Measurements from ENCODE around the gene SLC9A5.

The SLC9A5 gene

DNA sequence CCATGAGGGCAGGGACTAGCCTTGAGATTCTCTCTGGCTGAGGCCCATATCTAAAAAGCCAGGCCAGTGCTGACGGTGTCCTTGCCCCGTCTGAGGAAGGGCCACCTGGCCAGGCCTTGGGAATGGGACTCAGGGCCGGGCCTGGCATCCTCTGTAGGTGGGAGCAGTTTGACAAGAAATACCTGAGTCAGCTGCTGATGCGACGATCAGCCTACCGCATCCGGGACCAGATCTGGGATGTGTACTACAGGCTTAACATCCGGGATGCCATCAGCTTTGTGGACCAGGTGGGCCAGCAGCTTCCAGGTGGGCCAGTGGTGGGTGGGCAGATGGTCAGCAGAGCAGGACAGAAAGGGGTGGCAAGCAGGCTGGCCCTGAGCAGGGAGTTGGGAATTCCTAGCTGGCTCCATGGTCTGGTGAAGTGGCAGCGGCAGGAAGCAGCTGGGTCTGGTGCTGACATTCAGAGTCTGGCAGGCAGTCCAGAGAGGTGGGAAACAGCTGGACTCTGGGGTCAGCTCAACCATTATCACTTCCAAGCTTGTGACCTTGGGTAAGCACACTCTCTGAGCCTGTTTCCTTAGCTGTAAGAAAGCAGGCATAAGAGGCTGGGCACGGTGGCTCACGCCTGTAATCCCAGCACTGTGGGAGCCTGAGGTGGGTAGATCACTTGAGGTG, 9.5 kb downstream of the SLC9A5 start:
- no peak for DNase-seq

DNA sequence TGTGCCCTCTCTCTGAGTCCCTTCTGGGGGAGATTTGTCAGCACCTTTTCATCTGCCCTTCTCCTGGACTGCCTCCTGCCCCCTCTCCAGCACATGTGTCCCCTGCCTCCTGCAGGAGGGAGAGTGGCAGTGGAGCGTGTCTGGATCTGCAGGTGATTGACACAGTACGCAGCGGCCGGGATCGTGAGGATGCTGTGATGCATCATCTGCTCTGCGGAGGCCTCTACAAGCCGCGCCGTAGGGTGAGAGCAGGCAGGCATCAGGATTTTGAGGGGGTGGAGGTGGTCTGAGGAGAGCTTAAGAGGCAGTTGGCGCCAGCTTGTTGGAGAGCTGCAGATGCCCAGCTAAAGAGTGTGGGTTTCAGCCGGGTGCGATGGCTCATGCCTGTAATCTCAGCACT, 10.9 kb downstream of the SLC9A5 start:
- no peak for DNase-seq

DNA sequence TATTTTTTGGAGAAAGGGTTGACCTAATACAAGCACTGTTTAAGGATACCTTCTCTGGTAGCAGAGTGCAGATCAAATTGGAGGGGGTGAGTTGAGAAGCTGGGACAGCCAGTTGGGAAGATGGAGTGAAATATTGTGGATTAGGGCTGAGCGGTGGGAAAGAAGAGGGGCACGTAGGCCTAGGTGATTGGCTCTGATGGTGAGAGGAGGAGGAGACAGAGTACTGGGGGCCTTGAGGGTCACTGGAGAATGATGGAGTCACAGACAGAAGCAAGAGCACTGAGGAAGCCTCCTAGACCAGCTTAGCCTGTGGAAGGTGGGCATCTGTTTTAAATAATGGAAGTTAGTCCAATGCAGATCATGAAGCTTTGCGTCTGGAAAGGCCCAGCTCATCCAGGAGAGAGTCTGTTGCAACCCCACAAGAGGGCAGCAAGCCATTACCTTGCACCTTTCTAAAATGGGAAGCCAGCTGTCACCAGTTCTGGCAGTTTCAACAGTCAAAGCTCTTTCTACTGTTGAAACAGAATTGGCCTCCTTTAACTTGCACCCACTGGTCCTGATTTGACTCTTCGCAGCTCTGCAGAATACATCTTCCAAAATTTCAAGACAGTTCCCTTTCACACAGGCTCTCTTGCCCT, 11.8 kb downstream of the SLC9A5 start:
- DNase-seq, result peak; percentile 39

DNA sequence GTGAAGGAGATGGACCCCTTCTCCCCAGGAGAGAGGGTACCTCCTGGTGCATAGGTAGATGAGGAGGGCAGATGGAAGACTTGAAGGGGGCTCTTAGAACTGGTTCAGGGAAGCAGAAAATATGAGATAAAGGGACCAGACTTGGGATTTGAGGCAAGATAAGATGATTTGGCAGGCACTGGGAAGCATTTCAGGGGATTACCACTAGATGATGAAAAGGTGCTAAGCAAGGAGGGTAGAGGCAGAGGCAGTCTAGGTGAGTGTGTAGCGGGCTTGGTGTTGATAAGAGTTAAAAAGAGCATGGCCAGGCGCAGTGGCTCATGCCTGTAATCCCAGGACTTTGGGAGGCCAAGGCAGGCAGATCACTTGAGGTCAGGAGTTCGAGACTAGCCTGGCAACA, 14.4 kb downstream of the SLC9A5 start:
- no peak for DNase-seq

DNA sequence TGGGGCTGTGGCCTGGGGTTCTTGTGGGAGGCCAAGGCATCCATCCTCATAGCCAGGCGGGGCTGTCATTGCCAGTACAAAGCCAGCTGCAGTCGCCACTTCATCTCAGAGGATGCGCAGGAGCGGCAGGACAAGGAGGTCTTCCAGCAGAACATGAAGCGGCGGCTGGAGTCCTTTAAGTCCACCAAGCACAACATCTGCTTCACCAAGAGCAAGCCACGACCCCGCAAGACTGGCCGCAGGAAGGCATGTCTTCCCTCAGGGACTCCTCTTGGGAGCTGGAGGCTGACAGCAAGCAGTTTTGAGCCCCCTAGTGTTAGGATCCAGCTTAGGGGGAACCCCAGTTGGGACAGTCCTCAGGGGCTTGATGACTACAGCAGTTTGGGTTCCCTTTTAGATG, 15.5 kb downstream of the SLC9A5 start:
- DNase-seq, result no peak

DNA sequence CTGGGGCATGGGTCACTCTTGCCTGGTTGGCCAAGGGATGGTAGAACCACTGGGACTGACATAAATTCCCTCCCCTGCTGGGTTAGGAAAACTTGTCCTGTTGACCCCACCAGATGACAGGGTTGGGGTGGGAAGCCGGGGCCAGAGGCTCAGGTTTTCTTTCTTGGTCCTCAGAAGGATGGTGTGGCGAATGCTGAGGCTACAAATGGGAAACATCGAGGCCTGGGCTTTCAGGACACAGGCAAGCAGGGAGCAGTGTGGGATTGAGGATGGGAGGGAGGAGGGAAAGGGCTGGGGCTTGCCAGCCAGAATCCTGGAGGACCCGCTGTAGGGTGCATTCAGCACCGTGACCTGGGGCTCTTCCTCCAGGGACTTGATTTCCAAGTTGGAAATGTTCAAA, 16.1 kb downstream of the SLC9A5 start:
- DNase-seq, result no peak

DNA sequence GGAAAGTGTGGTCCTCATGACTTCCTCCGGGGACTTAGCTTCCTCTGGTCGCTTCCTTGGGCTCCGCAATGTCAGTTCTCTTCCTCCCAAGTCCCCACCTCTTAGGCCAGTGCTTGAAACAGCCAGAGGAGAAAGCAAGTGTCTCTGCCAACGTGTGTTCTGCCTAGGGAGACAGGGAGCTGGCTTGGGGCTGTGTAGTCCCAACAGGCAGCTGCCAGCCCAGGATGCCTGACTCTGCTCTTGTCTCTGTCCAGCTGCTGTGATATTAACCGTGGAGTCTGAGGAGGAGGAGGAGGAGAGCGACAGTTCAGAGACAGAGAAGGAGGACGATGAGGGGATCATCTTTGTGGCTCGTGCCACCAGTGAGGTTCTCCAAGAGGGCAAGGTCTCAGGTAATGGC, 17.1 kb downstream of the SLC9A5 start:
- no peak for DNase-seq

DNA sequence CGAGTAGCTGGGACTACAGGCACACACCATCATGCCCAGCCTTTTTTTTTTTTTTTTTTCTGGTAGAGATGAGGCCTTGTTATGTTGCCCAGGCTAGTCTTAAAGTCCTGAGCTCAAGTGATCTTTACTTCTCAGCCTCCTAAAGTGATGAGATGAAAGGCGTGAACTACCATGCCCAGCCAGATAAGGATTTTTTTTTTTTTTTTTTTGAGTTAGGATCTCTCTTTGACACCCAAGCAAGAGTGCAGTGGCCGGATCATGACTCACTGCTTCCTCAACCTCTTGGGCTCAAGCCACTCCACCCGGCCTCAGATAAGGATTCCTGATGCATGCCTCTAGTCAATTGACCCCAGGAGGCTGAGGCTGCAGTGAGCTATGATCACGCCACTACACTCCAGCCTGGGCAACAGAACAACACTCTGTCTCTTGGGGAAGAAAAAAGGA, 19.4 kb downstream of the SLC9A5 start:
- no peak for DNase-seq

DNA sequence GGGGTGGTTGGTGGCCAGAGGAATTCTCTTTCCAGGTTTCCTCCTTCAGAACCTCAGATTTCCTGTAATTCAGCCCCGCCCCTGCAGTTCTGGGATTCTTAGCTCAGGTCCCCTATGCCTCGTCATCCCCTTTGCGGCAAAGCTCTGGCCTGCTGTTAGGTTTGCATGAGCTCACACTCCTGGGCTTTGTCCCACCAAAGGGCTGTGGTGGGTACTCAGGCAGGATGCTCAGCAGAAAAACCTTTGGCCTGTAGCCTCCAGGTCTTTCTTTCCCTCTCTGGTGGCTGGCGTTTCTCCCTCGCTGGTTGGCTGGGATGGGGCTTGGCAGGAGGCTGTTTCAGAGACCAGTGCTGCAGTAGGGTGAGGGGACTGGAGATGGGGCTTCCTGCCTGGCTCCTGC, 21.0 kb downstream of the SLC9A5 start:
- DNase-seq, result no peak

DNA sequence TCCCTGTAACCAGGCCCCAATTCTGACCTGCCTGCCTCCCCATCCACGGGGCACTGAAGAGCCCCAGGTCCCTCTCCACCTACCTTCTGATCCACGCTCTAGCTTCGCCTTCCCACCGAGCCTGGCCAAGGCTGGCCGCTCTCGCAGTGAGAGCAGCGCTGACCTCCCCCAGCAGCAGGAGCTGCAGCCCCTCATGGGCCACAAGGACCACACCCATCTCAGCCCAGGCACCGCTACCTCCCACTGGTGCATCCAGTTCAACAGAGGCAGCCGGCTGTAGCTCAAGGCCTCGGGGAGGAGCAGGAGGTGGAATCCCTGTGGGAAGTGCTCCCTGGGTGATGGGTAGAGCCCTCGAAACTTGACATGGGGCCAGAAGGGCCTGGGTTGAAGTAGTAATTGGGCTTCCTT, 22.2 kb downstream of the SLC9A5 start:
- no peak for DNase-seq

DNA sequence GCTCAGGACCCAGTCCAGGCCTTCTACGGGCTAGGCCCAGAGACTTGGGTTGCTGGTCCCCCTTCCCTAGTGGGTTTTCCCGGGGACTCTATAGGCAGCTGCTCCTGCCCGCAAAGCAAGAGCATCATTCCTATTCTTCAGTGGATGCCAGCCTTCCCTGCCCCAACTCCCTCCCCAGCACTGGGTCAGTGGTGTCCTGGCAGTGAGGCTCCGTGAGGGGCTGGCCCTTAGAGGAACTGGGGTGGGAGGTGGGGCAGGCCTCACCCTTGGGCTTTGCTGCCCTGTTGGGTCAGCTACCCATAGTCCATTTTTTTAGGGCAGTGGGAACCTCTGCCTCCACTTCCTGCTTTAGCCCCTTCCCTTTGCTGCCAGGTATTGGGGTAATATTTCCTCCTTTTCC, 22.7 kb downstream of the SLC9A5 start:
- DNase-seq, result no peak

DNA sequence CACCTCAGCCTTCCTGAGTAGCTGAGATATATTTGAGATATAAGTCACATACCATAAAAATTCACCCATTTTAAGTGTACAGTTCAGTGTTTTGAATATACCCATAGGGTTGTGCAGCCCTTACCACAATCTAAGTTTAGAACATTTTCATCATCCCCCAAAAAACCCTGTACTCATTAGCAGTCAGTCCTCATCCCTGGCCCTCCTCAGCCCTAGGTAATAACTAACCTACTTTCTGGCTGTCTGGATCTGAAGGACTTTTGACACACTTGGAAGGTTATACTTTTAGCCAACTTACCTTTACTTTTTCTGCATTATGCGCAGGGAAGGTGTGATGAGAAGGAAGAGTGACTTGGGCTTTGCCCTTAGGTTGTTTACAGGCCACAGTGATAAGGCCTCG, 26.5 kb downstream of the SLC9A5 start:
- no peak for DNase-seq

DNA sequence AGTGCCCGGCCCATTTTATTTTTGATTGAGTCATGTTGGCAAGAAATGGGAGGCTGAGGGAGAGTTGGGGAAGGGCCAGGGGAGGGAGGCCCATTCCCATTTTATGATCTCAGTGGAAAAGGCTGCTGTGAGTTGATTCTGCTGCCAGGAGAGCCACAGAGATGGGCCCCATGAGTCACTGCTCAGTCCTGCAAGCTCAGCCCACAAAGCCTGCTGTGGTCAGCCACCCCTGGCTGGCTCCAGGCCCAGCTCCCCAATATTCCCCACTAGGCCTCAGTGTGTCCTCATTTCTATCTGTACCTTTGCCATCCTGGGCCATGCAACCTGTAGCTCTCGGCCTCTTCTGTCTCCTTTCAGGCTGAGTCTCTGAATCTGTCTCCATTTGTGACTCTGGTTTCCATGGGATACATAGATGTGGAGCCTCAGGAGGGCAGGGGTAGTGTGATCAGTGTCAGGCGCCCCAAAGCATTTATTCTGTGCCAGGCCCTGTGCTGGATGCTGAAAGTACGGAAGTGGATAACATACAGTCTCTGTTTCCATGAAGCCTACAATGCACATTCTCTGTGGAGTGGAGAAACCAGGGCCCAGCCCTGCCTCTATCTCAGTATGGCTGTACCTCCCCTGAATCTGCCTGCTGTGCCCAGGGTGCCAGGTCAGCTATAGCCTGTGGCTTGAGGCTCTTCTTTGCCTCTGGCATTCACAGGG, 28.7 kb downstream of the SLC9A5 start:
- peak; percentile 25 for DNase-seq

DNA sequence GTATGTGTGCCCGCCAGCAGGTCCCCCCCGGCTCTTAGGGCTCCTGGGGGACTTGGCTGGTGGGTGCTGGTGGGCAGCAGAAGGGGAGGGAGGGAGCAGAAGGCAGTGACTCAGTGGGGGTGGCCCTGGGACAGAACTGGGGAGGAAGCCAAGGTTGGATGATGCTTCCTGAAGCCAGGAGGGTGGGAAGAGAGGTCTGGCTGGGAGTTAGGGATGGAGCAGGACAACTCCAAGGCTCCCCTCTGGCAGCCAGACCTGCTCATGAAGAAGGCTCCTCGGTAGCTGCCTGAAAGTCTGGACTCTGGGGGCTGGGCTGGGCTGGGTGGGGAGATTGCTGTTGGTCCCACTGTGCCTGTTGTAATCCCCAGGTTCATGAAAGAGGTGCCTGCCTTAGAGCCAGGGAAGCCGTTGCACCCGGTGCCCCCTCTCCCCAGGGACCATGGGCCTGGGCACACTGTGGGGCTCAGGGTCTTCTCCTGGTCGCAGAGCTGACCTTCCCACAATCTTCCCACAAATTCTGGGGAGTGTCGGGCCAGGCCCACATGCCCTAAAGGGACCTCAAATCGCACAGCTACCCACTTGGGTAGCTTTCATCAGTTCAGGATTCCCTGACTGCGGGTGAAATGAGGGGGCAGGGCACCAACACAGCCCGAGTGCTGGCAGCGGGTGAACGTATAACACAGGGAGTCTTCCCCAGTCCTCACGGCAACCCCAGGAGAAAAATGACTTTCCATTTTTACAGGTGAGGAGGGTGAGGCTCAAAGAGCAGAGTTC, 29.4 kb downstream of the SLC9A5 start:
- DNase-seq, result no peak

DNA sequence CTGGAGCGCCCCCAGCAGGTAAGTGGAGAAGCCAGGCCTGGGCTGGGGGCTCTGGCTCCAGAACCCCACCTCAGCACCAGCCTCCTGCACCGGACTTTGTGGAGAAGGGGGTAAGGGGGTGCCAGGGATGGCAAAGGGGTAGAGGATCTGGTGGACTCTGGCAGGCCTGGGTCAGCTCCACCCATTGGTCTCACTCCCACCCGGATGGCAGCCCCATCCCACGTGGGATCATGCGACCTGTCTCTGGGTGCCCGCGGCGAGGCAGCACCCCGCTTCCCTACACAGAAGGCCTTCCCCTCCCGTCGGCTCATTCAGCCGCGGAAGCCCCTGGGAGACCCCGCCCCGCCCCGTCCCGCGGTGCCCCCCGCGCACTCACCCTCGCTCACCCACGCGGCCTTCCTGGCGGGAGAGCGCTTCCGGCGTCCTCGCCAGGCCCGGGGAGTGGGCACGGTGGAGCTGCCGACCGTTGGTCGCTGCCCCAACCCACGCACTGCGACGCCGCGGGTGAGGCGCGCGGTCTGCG, 30.1 kb downstream of the SLC9A5 start:
- DNase-seq, result no peak

DNA sequence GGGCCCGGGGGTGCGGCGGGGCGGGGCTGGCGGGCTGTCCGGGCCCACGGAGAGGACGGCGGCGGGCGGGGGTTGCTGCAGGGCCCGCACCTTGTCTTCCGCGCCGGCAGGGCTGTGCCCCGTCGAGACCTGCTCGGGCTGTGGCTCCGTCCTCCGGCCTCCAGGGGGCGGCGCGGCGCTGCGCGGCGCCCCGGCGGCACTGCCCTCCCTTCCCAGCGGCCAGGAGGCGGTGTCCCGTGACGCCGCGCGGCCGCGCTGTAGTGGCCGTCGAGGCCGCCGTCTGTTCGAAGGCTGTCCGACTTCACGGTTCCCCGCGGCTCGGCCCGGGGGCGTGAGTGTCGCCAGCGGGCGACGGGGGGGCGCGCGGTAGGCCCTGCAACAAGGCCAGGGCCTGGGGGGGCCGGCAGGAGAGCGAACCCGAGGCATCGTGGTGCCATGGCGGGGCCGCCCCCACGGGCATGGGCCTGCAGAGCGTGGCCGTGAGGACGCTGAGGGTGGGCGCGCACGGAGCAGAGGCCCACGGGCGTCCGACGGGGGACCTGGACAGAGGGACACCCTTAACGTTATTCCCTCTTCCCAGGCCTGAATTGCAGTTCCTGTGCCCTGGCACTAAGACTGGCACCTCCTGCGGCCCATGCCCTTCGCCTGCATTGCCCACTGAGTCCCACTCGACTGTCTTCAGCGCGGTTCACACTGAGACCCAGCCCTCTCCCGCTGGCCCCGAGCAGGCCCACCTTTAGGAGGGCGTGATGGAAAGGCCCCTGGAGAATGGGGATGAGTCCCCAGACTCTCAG, 30.7 kb downstream of the SLC9A5 start, which contains the start of gene PLEKHG4:
Gene PLEKHG4, plus strand, starts transcription at position 237 of the 794 bp plus-strand sequence. Its CDS starts 513 bp downstream, at position 750.
- peak; percentile 73 for DNase-seq

DNA sequence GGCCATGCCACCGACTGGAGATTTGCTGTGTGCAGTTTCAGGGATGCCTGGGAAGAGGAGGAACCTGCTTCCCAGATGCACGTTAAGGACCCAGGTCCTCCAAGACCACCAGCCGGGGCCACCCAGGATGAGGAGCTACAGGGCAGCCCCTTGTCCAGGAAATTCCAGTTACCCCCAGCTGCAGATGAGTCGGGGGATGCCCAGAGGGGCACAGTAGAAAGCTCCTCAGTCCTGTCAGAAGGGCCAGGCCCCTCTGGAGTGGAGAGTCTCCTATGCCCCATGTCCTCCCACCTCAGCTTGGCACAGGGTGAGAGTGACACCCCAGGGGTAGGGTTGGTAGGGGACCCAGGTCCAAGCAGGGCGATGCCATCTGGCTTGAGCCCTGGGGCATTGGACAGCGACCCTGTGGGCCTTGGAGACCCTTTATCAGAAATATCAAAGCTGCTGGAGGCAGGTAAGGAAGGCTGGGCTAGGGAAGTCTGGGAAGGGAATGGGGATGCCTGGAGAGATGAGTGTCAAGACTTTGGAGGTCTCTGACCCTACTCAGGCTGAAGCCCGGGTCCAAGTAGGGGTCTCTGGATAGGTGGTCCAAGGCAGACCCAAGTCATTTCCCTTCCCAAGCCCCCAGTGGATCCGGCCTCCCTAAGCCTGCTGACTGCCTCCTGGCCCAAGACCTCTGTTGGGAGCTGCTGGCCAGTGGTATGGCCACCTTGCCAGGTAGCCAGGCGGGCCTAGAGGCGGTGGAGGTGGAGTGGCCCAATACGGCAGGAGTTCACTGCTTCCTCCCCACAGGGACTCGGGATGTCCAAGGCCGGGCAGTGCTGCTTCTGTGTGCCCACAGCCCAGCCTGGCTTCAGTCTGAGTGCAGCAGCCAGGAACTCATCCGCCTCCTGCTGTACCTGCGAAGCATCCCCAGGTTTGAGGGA, 31.6 kb downstream of the SLC9A5 start:
- DNase-seq, result no peak

DNA sequence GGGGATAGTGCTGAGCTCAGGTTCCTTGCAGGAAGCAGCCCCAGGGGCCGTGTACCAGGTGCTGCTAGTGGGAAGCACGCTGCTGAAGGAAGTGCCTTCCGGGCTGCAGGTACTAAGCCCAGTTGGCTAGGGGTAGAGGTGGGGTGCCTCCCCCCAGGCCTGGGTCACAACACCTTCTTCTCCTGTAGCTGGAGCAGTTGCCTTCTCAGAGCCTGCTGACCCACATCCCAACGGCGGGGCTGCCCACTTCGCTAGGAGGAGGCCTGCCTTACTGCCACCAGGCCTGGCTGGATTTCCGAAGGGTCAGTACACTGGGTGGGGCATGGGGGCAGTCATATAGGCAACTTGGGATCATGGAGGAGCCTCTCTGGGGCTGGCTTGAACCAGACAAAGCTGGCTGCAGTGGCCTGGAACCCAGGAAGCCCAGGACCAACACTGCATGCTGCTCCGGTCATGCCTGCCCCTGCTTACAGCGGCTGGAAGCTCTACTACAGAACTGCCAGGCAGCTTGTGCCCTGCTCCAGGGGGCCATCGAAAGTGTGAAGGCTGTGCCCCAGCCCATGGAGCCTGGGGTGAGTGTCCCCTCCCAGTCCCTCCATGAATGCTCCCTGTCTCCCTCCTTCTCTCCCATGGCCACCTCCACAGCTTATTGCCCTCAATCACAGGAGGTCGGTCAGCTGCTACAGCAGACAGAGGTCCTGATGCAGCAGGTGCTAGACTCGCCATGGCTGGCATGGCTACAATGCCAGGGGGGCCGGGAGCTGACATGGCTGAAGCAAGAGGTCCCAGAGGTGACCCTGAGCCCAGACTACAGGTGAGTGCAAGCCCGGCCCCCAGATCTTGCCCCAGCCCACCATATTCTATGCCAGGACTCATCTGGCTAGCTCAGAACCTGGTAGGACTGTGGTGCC, 33.0 kb downstream of the SLC9A5 start:
- no peak for DNase-seq

DNA sequence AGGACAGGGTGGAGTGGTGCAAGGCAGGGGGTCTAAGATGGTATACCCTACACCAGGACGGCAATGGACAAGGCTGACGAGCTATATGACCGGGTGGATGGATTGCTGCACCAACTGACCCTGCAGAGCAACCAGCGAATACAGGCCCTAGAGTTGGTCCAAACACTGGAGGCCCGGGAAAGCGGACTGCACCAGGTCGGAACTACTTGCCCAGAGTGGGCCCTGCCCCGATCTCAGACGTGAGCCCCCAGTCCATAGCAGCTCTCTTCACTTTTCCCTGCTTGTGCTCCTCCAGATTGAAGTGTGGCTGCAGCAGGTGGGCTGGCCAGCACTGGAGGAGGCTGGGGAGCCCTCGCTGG, 33.6 kb downstream of the SLC9A5 start:
- no peak for DNase-seq

All from inflammatory macrophage treated with lipopolysaccharide for 4 hours (primary cell).